SK-N-SH (cell line): Measurements from ENCODE around the gene LMO2.

Experiments used
- CTCF ChIP-seq: fragments of 200-600 bp; sonication (generic); IDR thresholded peaks from 2 replicates; pipeline ENCODE4 v1.6.1; 2017; ENCODE audit warnings: antibody characterized with exemption, mild to moderate bottlenecking, moderate library complexity
- EP300 ChIP-seq, 2 experiments: IDR thresholded peaks; 2 replicates each; pipeline versions ENCODE4 v1.4.0 to v1.6.1; 2012; ENCODE audit warnings: borderline replicate concordance in 1 of 2, low read depth in 1 of 2, low read length in 1 of 2
- FOSL2 ChIP-seq: IDR thresholded peaks from 2 replicates; pipeline ENCODE4 v1.4.0; 2012; ENCODE audit warnings: low read depth, mild to moderate bottlenecking, moderate library complexity, borderline replicate concordance
- MXI1 ChIP-seq: IDR thresholded peaks from 2 replicates; pipeline ENCODE4 v1.6.1; 2012; ENCODE audit warnings: mild to moderate bottlenecking, low read depth, low read length, improper control_type of control experiment
- POLR2AphosphoS5 ChIP-seq: IDR thresholded peaks from 2 replicates; pipeline ENCODE4 v1.6.1; 2012; ENCODE audit warnings: low read depth, low read length
- RAD21 ChIP-seq: IDR thresholded peaks from 2 replicates; pipeline ENCODE4 v1.6.1; 2012; ENCODE audit warnings: mild to moderate bottlenecking, low read length
- TEAD4 ChIP-seq: IDR thresholded peaks from 2 replicates; pipeline ENCODE4 v1.4.0; 2012; ENCODE audit warnings: mild to moderate bottlenecking, borderline replicate concordance; ENCODE audit not compliant: insufficient read depth
- USF1 ChIP-seq: IDR thresholded peaks from 2 replicates; pipeline ENCODE4 v1.4.0; 2012; ENCODE audit warnings: low read depth, borderline replicate concordance
- TF ChIP-seq, protein P1 (sequence below): fragments of 150-350 bp; IDR thresholded peaks from 2 replicates; pipeline ENCODE4 v1.6.1; 2017; ENCODE audit warnings: antibody characterized with exemption, low read length, low read depth, borderline replicate concordance
- TF ChIP-seq, protein P2 (sequence below): IDR thresholded peaks from 2 replicates; pipeline ENCODE4 v1.4.0; 2012; ENCODE audit warnings: low read depth
- TF ChIP-seq, protein P3 (sequence below): fragments of 150-350 bp; IDR thresholded peaks from 2 replicates; pipeline ENCODE4 v1.6.1; 2016; ENCODE audit warnings: mild to moderate bottlenecking, low read depth, low read length

DNA sequence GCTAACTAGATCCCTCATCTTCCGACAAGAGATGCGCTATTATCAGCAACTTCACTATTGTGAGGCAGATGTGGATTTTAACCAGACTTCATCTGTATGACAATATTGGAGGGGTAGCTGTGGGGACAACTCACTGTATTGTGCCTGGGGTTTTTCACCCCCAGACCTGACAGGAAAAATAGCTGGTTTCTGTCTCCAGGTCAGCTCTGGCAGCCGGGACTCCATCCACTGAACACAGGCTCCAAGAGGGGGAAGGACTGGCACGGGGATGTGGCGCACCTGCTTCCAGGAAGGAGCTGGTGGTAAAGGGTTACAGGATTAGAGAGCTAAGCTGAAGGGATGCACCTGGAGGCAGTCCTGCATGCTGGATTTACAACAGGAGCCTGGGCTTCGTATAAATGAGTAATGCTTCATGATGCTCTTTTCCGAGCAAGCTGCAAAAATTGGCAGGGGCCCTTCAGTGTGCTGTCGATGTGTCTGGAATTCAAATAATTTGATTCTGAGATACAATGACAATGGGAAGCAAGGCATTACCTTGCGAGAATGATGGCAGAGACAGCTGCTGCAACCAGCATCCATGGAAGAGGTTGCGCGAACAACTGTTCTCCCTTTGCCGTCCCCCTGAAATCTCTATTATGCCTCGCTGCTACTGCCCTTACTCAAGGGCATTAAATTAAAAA is 49.5 kb downstream of the LMO2 start:
- TF ChIP-seq CTCF: no peak
- no peak for TF ChIP-seq TEAD4
- no peak for TF ChIP-seq EP300 (IDR thresholded peaks at IDR 0.05; ENCODE audit: borderline replicate concordance in 1 of 2, low read depth in 1 of 2, low read length in 1 of 2)
- TF ChIP-seq FOSL2: no peak
- no peak for TF ChIP-seq USF1
- TF ChIP-seq RAD21: no peak
- TF ChIP-seq, protein P1, sequence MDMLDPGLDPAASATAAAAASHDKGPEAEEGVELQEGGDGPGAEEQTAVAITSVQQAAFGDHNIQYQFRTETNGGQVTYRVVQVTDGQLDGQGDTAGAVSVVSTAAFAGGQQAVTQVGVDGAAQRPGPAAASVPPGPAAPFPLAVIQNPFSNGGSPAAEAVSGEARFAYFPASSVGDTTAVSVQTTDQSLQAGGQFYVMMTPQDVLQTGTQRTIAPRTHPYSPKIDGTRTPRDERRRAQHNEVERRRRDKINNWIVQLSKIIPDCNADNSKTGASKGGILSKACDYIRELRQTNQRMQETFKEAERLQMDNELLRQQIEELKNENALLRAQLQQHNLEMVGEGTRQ: no peak
- TF ChIP-seq, protein P2, sequence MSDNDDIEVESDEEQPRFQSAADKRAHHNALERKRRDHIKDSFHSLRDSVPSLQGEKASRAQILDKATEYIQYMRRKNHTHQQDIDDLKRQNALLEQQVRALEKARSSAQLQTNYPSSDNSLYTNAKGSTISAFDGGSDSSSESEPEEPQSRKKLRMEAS: no peak
- no peak for TF ChIP-seq POLR2AphosphoS5
- TF ChIP-seq MXI1: no peak
- TF ChIP-seq, protein P3, sequence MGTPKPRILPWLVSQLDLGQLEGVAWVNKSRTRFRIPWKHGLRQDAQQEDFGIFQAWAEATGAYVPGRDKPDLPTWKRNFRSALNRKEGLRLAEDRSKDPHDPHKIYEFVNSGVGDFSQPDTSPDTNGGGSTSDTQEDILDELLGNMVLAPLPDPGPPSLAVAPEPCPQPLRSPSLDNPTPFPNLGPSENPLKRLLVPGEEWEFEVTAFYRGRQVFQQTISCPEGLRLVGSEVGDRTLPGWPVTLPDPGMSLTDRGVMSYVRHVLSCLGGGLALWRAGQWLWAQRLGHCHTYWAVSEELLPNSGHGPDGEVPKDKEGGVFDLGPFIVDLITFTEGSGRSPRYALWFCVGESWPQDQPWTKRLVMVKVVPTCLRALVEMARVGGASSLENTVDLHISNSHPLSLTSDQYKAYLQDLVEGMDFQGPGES: no peak
